Measurements from ENCODE around the gene RNF11.

The RNF11 gene

GRCh38 chr1:51281807-51282206 is 45.7 kb downstream of the RNF11 start:
- no peak for DNase-seq (ENCODE audit: low read depth in 1 of 2, low spot score in 1 of 2)
- no peak for TF ChIP-seq JUND (IDR thresholded peaks at IDR 0.05; ENCODE audit: low read depth)
- in situ Hi-C loops (cut with HindIII; ENCODE audit: low pct_unique_long_range_greater_than_20kb, low sequenced_read_pairs) = no loop called here

GRCh38 chr1:51282605-51283004 is 46.5 kb downstream of the RNF11 start:
- in situ Hi-C loops (cut with HindIII; ENCODE audit: low pct_unique_long_range_greater_than_20kb, low sequenced_read_pairs) = no loop called here
- no peak for DNase-seq (ENCODE audit: low read depth in 1 of 2, low spot score in 1 of 2)
- TF ChIP-seq JUND (IDR thresholded peaks at IDR 0.05; ENCODE audit: low read depth) = no peak

- in situ Hi-C loops (cut with HindIII; ENCODE audit: low pct_unique_long_range_greater_than_20kb, low sequenced_read_pairs) = no loop called here
- no peak for DNase-seq (ENCODE audit: low read depth in 1 of 2, low spot score in 1 of 2)
- no peak for TF ChIP-seq JUND (IDR thresholded peaks at IDR 0.05; ENCODE audit: low read depth)
Observed at GRCh38 chr1:51283979-51284378, 47.9 kb downstream of the RNF11 start.

- no peak for TF ChIP-seq JUND (IDR thresholded peaks at IDR 0.05; ENCODE audit: low read depth)
- no peak for DNase-seq (ENCODE audit: low read depth in 1 of 2, low spot score in 1 of 2)
- in situ Hi-C loops (cut with HindIII; ENCODE audit: low pct_unique_long_range_greater_than_20kb, low sequenced_read_pairs) = no loop called here
Observed at GRCh38 chr1:51284487-51284954, 48.4 kb downstream of the RNF11 start.

- DNase-seq (ENCODE audit: low read depth in 1 of 2, low spot score in 1 of 2) = no peak
- in situ Hi-C loops (cut with HindIII; ENCODE audit: low pct_unique_long_range_greater_than_20kb, low sequenced_read_pairs) = no loop called here
- TF ChIP-seq JUND (IDR thresholded peaks at IDR 0.05; ENCODE audit: low read depth) = no peak
Observed at GRCh38 chr1:51285055-51285454, 49.0 kb downstream of the RNF11 start.

- TF ChIP-seq JUND (IDR thresholded peaks at IDR 0.05; ENCODE audit: low read depth) = no peak
- DNase-seq (ENCODE audit: low read depth in 1 of 2, low spot score in 1 of 2) = no peak
- in situ Hi-C loops (cut with HindIII; ENCODE audit: low pct_unique_long_range_greater_than_20kb, low sequenced_read_pairs) = no loop called here
Observed at GRCh38 chr1:51287966-51288365, 51.9 kb downstream of the RNF11 start.

GRCh38 chr1:51288578-51288977 is 52.5 kb downstream of the RNF11 start:
- in situ Hi-C loops (cut with HindIII; ENCODE audit: low pct_unique_long_range_greater_than_20kb, low sequenced_read_pairs) = no loop called here
- no peak for DNase-seq (ENCODE audit: low read depth in 1 of 2, low spot score in 1 of 2)
- no peak for TF ChIP-seq JUND (IDR thresholded peaks at IDR 0.05; ENCODE audit: low read depth)

- TF ChIP-seq JUND (IDR thresholded peaks at IDR 0.05; ENCODE audit: low read depth) = no peak
- in situ Hi-C loops (cut with HindIII; ENCODE audit: low pct_unique_long_range_greater_than_20kb, low sequenced_read_pairs) = no loop called here
- DNase-seq (ENCODE audit: low read depth in 1 of 2, low spot score in 1 of 2) = no peak
Observed at GRCh38 chr1:51289676-51290488, 53.8 kb downstream of the RNF11 start.

GRCh38 chr1:51290489-51290847 is 54.4 kb downstream of the RNF11 start:
- no peak for TF ChIP-seq JUND (IDR thresholded peaks at IDR 0.05; ENCODE audit: low read depth)
- in situ Hi-C loops (cut with HindIII; ENCODE audit: low pct_unique_long_range_greater_than_20kb, low sequenced_read_pairs) = no loop called here
- DNase-seq (ENCODE audit: low read depth in 1 of 2, low spot score in 1 of 2) = no peak

- DNase-seq (ENCODE audit: low read depth in 1 of 2, low spot score in 1 of 2) = no peak
- in situ Hi-C loops (cut with HindIII; ENCODE audit: low pct_unique_long_range_greater_than_20kb, low sequenced_read_pairs) = no loop called here
Observed at GRCh38 chr1:51293898-51294515, 57.9 kb downstream of the RNF11 start.

GRCh38 chr1:51294566-51295184 is 58.6 kb downstream of the RNF11 start:
- no peak for TF ChIP-seq JUND (IDR thresholded peaks at IDR 0.05; ENCODE audit: low read depth)
- DNase-seq (ENCODE audit: low read depth in 1 of 2, low spot score in 1 of 2) = no peak
- in situ Hi-C loops (cut with HindIII; ENCODE audit: low pct_unique_long_range_greater_than_20kb, low sequenced_read_pairs) = no loop called here

More at GRCh38 chr1:51293898-51294515, 57.9 kb downstream of the RNF11 start:
- TF ChIP-seq JUND (IDR thresholded peaks at IDR 0.05; ENCODE audit: low read depth) = no peak

- in situ Hi-C loops (cut with HindIII; ENCODE audit: low pct_unique_long_range_greater_than_20kb, low sequenced_read_pairs) = no loop called here
- no peak for TF ChIP-seq JUND (IDR thresholded peaks at IDR 0.05; ENCODE audit: low read depth)
- DNase-seq (ENCODE audit: low read depth in 1 of 2, low spot score in 1 of 2) = no peak
Observed at GRCh38 chr1:51295926-51296325, 59.9 kb downstream of the RNF11 start.
